Stimulated activated naive CD4-positive, alpha-beta T cell treated with Interleukin-2 at 50 U/mL for 16 hours (primary cell): ENCODE measurements around the gene PTGES2.

ENCODE experiments used
- DNase-seq: peaks from one replicate; lab custom pipeline; 2025; lab: John Stamatoyannopoulos, UW

The PTGES2 gene

GRCh38 chr9:128103589-128103962 lies 24.0 kb downstream of the PTGES2 start:
- no peak for DNase-seq

GRCh38 chr9:128102861-128103588 lies 24.5 kb downstream of the PTGES2 start:
- DNase-seq = no peak

- no peak for DNase-seq
Observed at GRCh38 chr9:128102196-128102595, 25.3 kb downstream of the PTGES2 start.

- no peak for DNase-seq
Observed at GRCh38 chr9:128101690-128102089, 25.8 kb downstream of the PTGES2 start.

GRCh38 chr9:128101231-128101661 lies 26.3 kb downstream of the PTGES2 start:
- DNase-seq = no peak

GRCh38 chr9:128100581-128100980 lies 26.9 kb downstream of the PTGES2 start:
- DNase-seq = no peak

GRCh38 chr9:128099932-128100491 lies 27.5 kb downstream of the PTGES2 start:
- DNase-seq = no peak

GRCh38 chr9:128099231-128099931 lies 28.1 kb downstream of the PTGES2 start:
- no peak for DNase-seq

- peak; percentile 40 for DNase-seq
Observed at GRCh38 chr9:128098297-128099230, 29.0 kb downstream of the PTGES2 start.

GRCh38 chr9:128097543-128098296 lies 29.8 kb downstream of the PTGES2 start:
- no peak for DNase-seq

GRCh38 chr9:128096616-128097536 lies 30.7 kb downstream of the PTGES2 start:
- no peak for DNase-seq

GRCh38 chr9:128094950-128095544 lies 32.5 kb downstream of the PTGES2 start:
- DNase-seq = no peak

GRCh38 chr9:128094166-128094949 lies 33.2 kb downstream of the PTGES2 start:
- peak; percentile 82 for DNase-seq

GRCh38 chr9:128093011-128093410 lies 34.5 kb downstream of the PTGES2 start:
- DNase-seq = no peak

- no peak for DNase-seq
Observed at GRCh38 chr9:128092199-128092977, 35.1 kb downstream of the PTGES2 start.

GRCh38 chr9:128091571-128091970 lies 36.0 kb downstream of the PTGES2 start:
- DNase-seq = no peak

- DNase-seq = no peak
Observed at GRCh38 chr9:128091144-128091543, 36.4 kb downstream of the PTGES2 start.

GRCh38 chr9:128089299-128089698 lies 38.2 kb downstream of the PTGES2 start:
- no peak for DNase-seq
